Measurements from ENCODE around the gene WRAP53.

Gene WRAP53

GRCh38 chr17:7711051-7711755, 22.9 kb downstream of the WRAP53 start:
- Histone ChIP-seq H3K9ac (ENCODE audit: low read length) (no peak overlapping the region), H2AFZ (ENCODE audit: low read depth, low read length, severe bottlenecking) (no peak overlapping the region), H3K27me3 (ENCODE audit: low read length) (no peaks in the 10 kb centered on the region), H3K36me3 (ENCODE audit: low read length) (no peaks in the 10 kb centered on the region), H3K9me2 (replicated peaks; ENCODE audit: insufficient read depth, low read length) (no peaks in the 10 kb centered on the region), H3K4me3 (ENCODE audit: insufficient read depth, low read length, poor library complexity, severe bottlenecking) (no peak overlapping the region), H3K4me2 (ENCODE audit: low read depth, low read length, poor library complexity, severe bottlenecking) (no peak overlapping the region), H4K20me1 (ENCODE audit: low read depth, low read length) (no peaks in the 10 kb centered on the region), H3K27ac (ENCODE audit: low read depth, low read length) (no peak overlapping the region), H3K79me2 (ENCODE audit: insufficient read depth, low read length) (no peaks in the 10 kb centered on the region), H3F3A (ENCODE audit: insufficient read depth) (no peaks in the 10 kb centered on the region), H3K9me3 (ENCODE audit: insufficient read depth, low read length) (no peaks in the 10 kb centered on the region)
- TF ChIP-seq CTCF (IDR thresholded peaks at IDR 0.05; ENCODE audit: insufficient read depth, low read length, poor library complexity, severe bottlenecking) (no peak), EZH2phosphoT487 (conservative IDR thresholded peaks at IDR 0.05; ENCODE audit: low read length) (no peak)

GRCh38 chr17:7712111-7712771, 24.0 kb downstream of the WRAP53 start:
- Histone ChIP-seq H3K27me3 (ENCODE audit: low read length) (no peaks in the 10 kb centered on the region), H3F3A (ENCODE audit: insufficient read depth) (no peaks in the 10 kb centered on the region), H2AFZ (ENCODE audit: low read depth, low read length, severe bottlenecking) (no peak overlapping the region), H3K36me3 (ENCODE audit: low read length) (no peaks in the 10 kb centered on the region), H3K4me3 (ENCODE audit: insufficient read depth, low read length, poor library complexity, severe bottlenecking) (no peak overlapping the region), H3K9me3 (ENCODE audit: insufficient read depth, low read length) (no peaks in the 10 kb centered on the region), H3K9me2 (replicated peaks; ENCODE audit: insufficient read depth, low read length) (no peaks in the 10 kb centered on the region), H3K79me2 (ENCODE audit: insufficient read depth, low read length) (no peaks in the 10 kb centered on the region), H3K9ac (ENCODE audit: low read length) (no peak overlapping the region), H3K27ac (ENCODE audit: low read depth, low read length) (no peak overlapping the region), H3K4me2 (ENCODE audit: low read depth, low read length, poor library complexity, severe bottlenecking) (no peak overlapping the region), H4K20me1 (ENCODE audit: low read depth, low read length) (no peaks in the 10 kb centered on the region)
- TF ChIP-seq EZH2phosphoT487 (conservative IDR thresholded peaks at IDR 0.05; ENCODE audit: low read length) (no peak), CTCF (IDR thresholded peaks at IDR 0.05; ENCODE audit: insufficient read depth, low read length, poor library complexity, severe bottlenecking) (no peak)

- H3K9me2 ChIP-seq (replicated peaks; ENCODE audit: insufficient read depth, low read length): no peaks in the 10 kb centered on the region
- no peaks in the 10 kb centered on the region for H3F3A ChIP-seq (ENCODE audit: insufficient read depth)
- H3K4me3 ChIP-seq (ENCODE audit: insufficient read depth, low read length, poor library complexity, severe bottlenecking): no peak overlapping the region
- no peak overlapping the region for H3K4me2 ChIP-seq (ENCODE audit: low read depth, low read length, poor library complexity, severe bottlenecking)
- no peak overlapping the region for H3K27ac ChIP-seq (ENCODE audit: low read depth, low read length)
- TF ChIP-seq EZH2phosphoT487 (conservative IDR thresholded peaks at IDR 0.05; ENCODE audit: low read length): no peak
- no peak for TF ChIP-seq CTCF (IDR thresholded peaks at IDR 0.05; ENCODE audit: insufficient read depth, low read length, poor library complexity, severe bottlenecking)
- no peaks in the 10 kb centered on the region for H4K20me1 ChIP-seq (ENCODE audit: low read depth, low read length)
- H2AFZ ChIP-seq (ENCODE audit: low read depth, low read length, severe bottlenecking): no peak overlapping the region
- H3K36me3 ChIP-seq (ENCODE audit: low read length): no peaks in the 10 kb centered on the region
- H3K27me3 ChIP-seq (ENCODE audit: low read length): no peaks in the 10 kb centered on the region
- H3K9me3 ChIP-seq (ENCODE audit: insufficient read depth, low read length): no peaks in the 10 kb centered on the region
- H3K79me2 ChIP-seq (ENCODE audit: insufficient read depth, low read length): no peaks in the 10 kb centered on the region
- no peak overlapping the region for H3K9ac ChIP-seq (ENCODE audit: low read length)
Observed at GRCh38 chr17:7713782-7714181, 25.5 kb downstream of the WRAP53 start.
